Activated B cell treated with CpG ODN at 0.5 μM for 24 hours (primary cell): ENCODE results near the gene PRKCE. TPM values are rescaled to one million over a fixed set of nuclear protein-coding genes. Genes with fewer than 3 reads are reported as not detected.

ENCODE experiments used
- ATAC-seq: fragments of 200-7000 bp; cut with Tn5 transposase; one replicate; pipeline ENCODE4 v1.10.0; 2021; ENCODE audit warnings: low read depth, mild to moderate bottlenecking, moderate library complexity
- CTCF ChIA-PET: fragments of 350-600 bp; sonication (Branson Sonifier 250); formaldehyde crosslinking; loops from one replicate; lab custom pipeline; 2021; ENCODE audit warnings: antibody characterized with exemption; lab: Charles Lee
- POLR2A ChIA-PET: fragments of 350-600 bp; sonication (Branson Sonifier 250); formaldehyde crosslinking; loops from one replicate; lab custom pipeline; 2021; ENCODE audit warnings: antibody characterized with exemption; lab: Charles Lee
- DNase-seq: peaks from one replicate; pipeline ENCODE4 v3.0.0; 2022
- H3K27ac Mint-ChIP-seq: one replicate; pipeline ENCODE4 v1.8.0; 2020; ENCODE audit warnings: mixed read lengths
- H3K27me3 Mint-ChIP-seq: one replicate; pipeline ENCODE4 v1.8.0; 2021; ENCODE audit warnings: mixed read lengths
- H3K36me3 Mint-ChIP-seq: one replicate; pipeline ENCODE4 v1.8.0; 2021; ENCODE audit warnings: low read depth, mixed read lengths
- H3K4me1 Mint-ChIP-seq: one replicate; pipeline ENCODE4 v1.8.0; 2021; ENCODE audit warnings: mixed read lengths
- H3K4me3 Mint-ChIP-seq: one replicate; pipeline ENCODE4 v1.8.0; 2020; ENCODE audit warnings: mild to moderate bottlenecking, mixed read lengths
- H3K9me3 Mint-ChIP-seq: one replicate; pipeline ENCODE4 v1.8.0; 2020; ENCODE audit warnings: mixed read lengths
- CTCF ChIP-seq: fragments of 200-600 bp; IDR thresholded peaks from one replicate; pipeline ENCODE4 v1.8.0; 2022; ENCODE audit warnings: antibody characterized with exemption, mild to moderate bottlenecking
- intact Hi-C: fragments of 100-400 bp; cut with micrococcal nuclease; formaldehyde crosslinking; loops from one replicate; pipeline ENCODE4 v1.15.1; 2024
- total RNA-seq: library from RNA; stranded (reverse); gene quantifications from 2 replicates; pipeline ENCODE4 v1.2.3, GENCODE V29; 2022

The PRKCE gene
- total RNA-seq, 1 donor from 2014 or later, result 53.8 TPM

DNA sequence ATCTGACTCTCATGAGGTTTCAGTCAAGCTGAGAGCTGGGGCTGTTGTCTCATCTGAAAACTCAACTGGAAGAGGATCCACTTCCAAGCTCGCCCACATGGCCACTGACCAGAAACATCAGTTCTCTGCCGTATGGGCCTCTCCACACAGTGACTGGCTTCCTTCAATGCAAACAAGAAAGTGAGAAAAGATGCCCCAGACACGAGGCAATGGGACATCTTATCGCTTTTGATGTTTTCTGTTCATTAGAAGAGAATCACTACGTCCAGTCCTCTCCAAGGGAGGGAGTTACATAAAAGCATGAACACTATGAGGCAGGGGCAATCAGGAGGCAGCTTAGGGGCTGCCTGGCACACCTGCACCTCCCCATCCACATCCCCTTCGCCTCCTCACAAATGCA, 338.7 kb downstream of the PRKCE start:
- intact Hi-C loops, result loop anchor here (5.0 kb wide), 1 partner anchor 662 kb away; no protein-coding TSS in a partner anchor
- H3K36me3 Mint-ChIP-seq, result peaks cover 63% of the 10 kb centered on the region
- TF ChIP-seq CTCF, result no peak
- CTCF ChIA-PET, result interaction anchor here (0.7 kb wide), 1 partner anchor 538 kb away, joined by 3 read pairs; no protein-coding TSS in a partner anchor
- H3K27ac Mint-ChIP-seq, result no peak overlapping the region
- POLR2A ChIA-PET, result interaction anchor here (0.7 kb wide), 1 partner anchor 263 kb away, joined by 3 read pairs; no protein-coding TSS in a partner anchor
- DNase-seq (no peak), ATAC-seq (no peak)
- peaks cover 10% of the 10 kb centered on the region for H3K4me1 Mint-ChIP-seq
- H3K9me3 Mint-ChIP-seq, result no peaks in the 10 kb centered on the region
- no peak overlapping the region for H3K4me3 Mint-ChIP-seq
- no peaks in the 10 kb centered on the region for H3K27me3 Mint-ChIP-seq

DNA sequence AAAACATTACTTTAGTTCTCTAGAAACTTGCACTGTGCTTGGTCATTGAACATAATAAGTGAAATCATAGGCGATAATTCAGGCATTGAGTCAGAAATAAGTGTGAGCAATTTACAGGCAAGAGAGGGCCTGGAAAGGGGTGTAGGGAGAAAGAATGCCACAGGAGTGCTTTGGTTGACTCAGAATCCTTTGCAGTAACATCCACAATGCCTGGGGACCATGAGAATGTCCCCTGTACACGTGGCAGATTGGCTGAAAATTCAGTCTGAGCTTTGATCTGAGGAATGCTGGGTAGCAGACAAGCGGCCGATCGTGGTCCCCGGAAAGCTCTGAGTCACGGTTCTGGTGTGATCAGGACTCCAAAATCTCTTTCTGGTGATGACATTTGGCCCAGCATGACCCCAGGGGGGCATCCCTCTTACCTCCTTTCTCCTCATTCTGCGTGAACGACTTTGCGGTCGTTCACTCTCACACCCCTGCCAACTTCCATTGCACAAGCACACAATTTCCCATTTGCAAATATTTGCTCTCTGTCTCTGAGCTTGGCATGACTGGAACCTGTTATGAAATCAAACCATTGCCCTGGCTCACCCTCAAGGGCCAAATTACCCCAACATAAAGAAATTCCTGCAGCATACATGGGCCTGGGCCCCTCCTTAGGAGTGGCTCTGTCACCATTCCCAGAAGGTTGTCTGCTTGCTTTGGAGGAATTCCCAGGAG, 340.7 kb downstream of the PRKCE start:
- no peak overlapping the region for H3K27ac Mint-ChIP-seq
- TF ChIP-seq CTCF, result no peak
- intact Hi-C loops, result loop anchor here (5.0 kb wide), 1 partner anchor 660 kb away; no protein-coding TSS in a partner anchor
- H3K27me3 Mint-ChIP-seq, result no peaks in the 10 kb centered on the region
- H3K36me3 Mint-ChIP-seq, result peaks cover 55% of the 10 kb centered on the region
- no peaks in the 10 kb centered on the region for H3K9me3 Mint-ChIP-seq
- ATAC-seq (no peak), DNase-seq (no peak)
- no peak overlapping the region for H3K4me3 Mint-ChIP-seq
- H3K4me1 Mint-ChIP-seq, result no peaks in the 10 kb centered on the region
- POLR2A ChIA-PET, result no interaction called here
- CTCF ChIA-PET, result interaction anchor here (1.4 to 1.8 kb wide), 2 partner anchors 10 to 158 kb away, joined by 3 to 8 read pairs; no protein-coding TSS in a partner anchor

- CTCF ChIA-PET, result interaction anchor here (0.8 to 1.8 kb wide), 13 partner anchors 10 to 658 kb away, joined by 3 to 8 read pairs (median 3); no protein-coding TSS in a partner anchor
Observed at GRCh38 chr2:45992741-45993475, 341.4 kb downstream of the PRKCE start.

DNA sequence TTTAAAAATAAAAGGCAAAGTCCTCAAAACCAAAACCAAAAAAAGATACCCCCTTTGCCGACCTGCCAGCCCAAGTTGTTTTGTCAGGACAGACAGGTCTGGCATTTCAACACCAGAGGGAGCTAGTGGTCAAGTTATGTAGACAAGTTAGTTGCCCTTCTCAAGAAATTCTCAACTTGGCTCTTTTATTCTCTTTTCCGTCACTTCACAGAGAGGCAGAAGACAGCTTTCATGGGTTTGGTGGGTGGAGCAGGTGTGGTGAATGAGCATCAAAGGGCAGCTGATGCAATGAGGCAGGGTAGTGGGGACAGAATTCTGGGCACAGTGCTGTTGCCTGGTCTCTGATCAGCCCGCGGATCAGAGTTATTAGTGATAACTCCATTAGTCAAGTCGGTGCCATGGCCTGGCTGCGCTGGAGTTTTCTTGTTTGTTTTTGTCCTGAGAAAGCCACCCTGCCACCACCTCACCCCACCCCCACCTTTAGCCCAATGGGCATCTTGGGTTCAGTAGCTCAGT, 342.1 kb downstream of the PRKCE start:
- no peaks in the 10 kb centered on the region for H3K9me3 Mint-ChIP-seq
- H3K4me3 Mint-ChIP-seq, result no peak overlapping the region
- ChIA-PET CTCF (interaction anchor here (0.6 to 1.8 kb wide), 14 partner anchors 9 to 658 kb away, joined by 3 to 8 read pairs (median 3); no protein-coding TSS in a partner anchor), POLR2A (no interaction called here)
- TF ChIP-seq CTCF, result peak; percentile 61
- ATAC-seq, result peak; percentile 47
- H3K27ac Mint-ChIP-seq, result no peak overlapping the region
- intact Hi-C loops, result loop anchor here (1.0 to 5.0 kb wide), 4 partner anchors 350 to 659 kb away; no protein-coding TSS in a partner anchor
- no peaks in the 10 kb centered on the region for H3K4me1 Mint-ChIP-seq
- DNase-seq, result no peak
- H3K27me3 Mint-ChIP-seq, result no peaks in the 10 kb centered on the region
- peaks cover 56% of the 10 kb centered on the region for H3K36me3 Mint-ChIP-seq

More at GRCh38 chr2:45992741-45993475, 341.4 kb downstream of the PRKCE start:
- peaks cover 56% of the 10 kb centered on the region for H3K36me3 Mint-ChIP-seq
- H3K9me3 Mint-ChIP-seq, result no peaks in the 10 kb centered on the region
- DNase-seq (no peak), ATAC-seq (no peak)
- TF ChIP-seq CTCF, result no peak
- no peak overlapping the region for H3K27ac Mint-ChIP-seq
- H3K4me1 Mint-ChIP-seq, result no peaks in the 10 kb centered on the region
- POLR2A ChIA-PET, result no interaction called here
- no peak overlapping the region for H3K4me3 Mint-ChIP-seq
- intact Hi-C loops, result loop anchor here (1.0 to 5.0 kb wide), 4 partner anchors 350 to 659 kb away; no protein-coding TSS in a partner anchor
- no peaks in the 10 kb centered on the region for H3K27me3 Mint-ChIP-seq
